Panc1 (cell line): Measurements from ENCODE around the gene ADAMTSL3. TPM values are rescaled to one million over a fixed set of nuclear protein-coding genes. Genes with fewer than 3 reads are reported as not detected.
A peak's percentile ranks its signal among the peaks of the same experiment; 100 is the strongest.

Experiments used
- ATAC-seq: fragments of 200-7000 bp; cut with Tn5 transposase; 2 replicates; pipeline ENCODE4 v1.9.1; 2020; ENCODE audit warnings: mild to moderate bottlenecking, moderate library complexity
- BruUV-seq: library from RNA; stranded (reverse); fragments of 400-500 nt; replicated peaks from 2 replicates; lab custom pipeline; 2021; lab: Mats Ljungman, UMichigan
- CTCF ChIA-PET: fragments of 300-600 bp; sonication (Branson Sonifier 250); formaldehyde crosslinking; loops from one replicate; lab custom pipeline; 2022; ENCODE audit warnings: antibody characterized with exemption; lab: Charles Lee
- POLR2A ChIA-PET: fragments of 300-600 bp; sonication (Branson Sonifier 250); formaldehyde crosslinking; loops from one replicate; lab custom pipeline; 2022; ENCODE audit warnings: antibody characterized with exemption; lab: Charles Lee
- DNase-seq: peaks from one replicate; pipeline ENCODE4 v3.0.0-alpha.2; 2010; ENCODE audit warnings: low read depth, low spot score
- H3K27ac ChIP-seq: 2 replicates; pipeline ENCODE4 v1.5.1; 2011; ENCODE audit warnings: mild to moderate bottlenecking, low read length, inconsistent platforms
- H3K27me3 ChIP-seq: fragments of 200-500 bp; sonication (Bioruptor generic); 2 replicates; pipeline ENCODE4 v1.6.0; 2014; ENCODE audit warnings: low read length, inconsistent platforms; ENCODE audit not compliant: control insufficient read depth, insufficient read depth
- H3K36me3 ChIP-seq: fragments of 200-500 bp; sonication (Bioruptor generic); 2 replicates; pipeline ENCODE4 v1.5.1; 2014; ENCODE audit warnings: inconsistent platforms, mild to moderate bottlenecking, low read length, moderate library complexity; ENCODE audit not compliant: control insufficient read depth, insufficient read depth
- H3K4me1 ChIP-seq: 2 replicates; pipeline ENCODE4 v1.5.1; 2011; ENCODE audit warnings: inconsistent platforms, mild to moderate bottlenecking, low read length, moderate library complexity; ENCODE audit not compliant: control insufficient read depth, insufficient read depth
- H3K4me3 ChIP-seq, 2 experiments: 2 replicates each; pipeline ENCODE4 v1.5.1; 2011 to 2012; ENCODE audit warnings: low read depth in 2 of 2, low read length in 2 of 2, mild to moderate bottlenecking in 2 of 2, inconsistent platforms in 1 of 2, moderate library complexity in 1 of 2
- H3K9me3 ChIP-seq: fragments of 200-500 bp; sonication (Bioruptor generic); 2 replicates; pipeline ENCODE4 v1.5.1; 2014; ENCODE audit warnings: low read depth, mild to moderate bottlenecking, inconsistent platforms, low read length, moderate library complexity; ENCODE audit not compliant: control insufficient read depth, insufficient read depth
- POLR2AphosphoS5 ChIP-seq: IDR thresholded peaks from 2 replicates; pipeline ENCODE4 v1.6.1; 2012; ENCODE audit warnings: mild to moderate bottlenecking, low read depth, low read length, moderate library complexity
- REST ChIP-seq, 2 experiments: IDR thresholded peaks; 2 replicates each; pipeline ENCODE4 v1.6.1; 2011 to 2012; ENCODE audit warnings: low read depth in 2 of 2, control low read depth in 1 of 2, low read length in 1 of 2, mild to moderate bottlenecking in 1 of 2, moderate library complexity in 1 of 2; ENCODE audit not compliant: insufficient read depth in 1 of 2
- SIN3A ChIP-seq: IDR thresholded peaks from 2 replicates; pipeline ENCODE4 v1.6.1; 2012; ENCODE audit warnings: low read depth, mild to moderate bottlenecking, low read length, moderate library complexity, borderline replicate concordance; ENCODE audit not compliant: insufficient read depth
- TCF7L2 ChIP-seq: IDR thresholded peaks from 2 replicates; pipeline ENCODE4 v1.6.1; 2011; ENCODE audit warnings: mild to moderate bottlenecking, low read depth, low read length, inconsistent platforms
- in situ Hi-C: cut with HindIII; loops from 2 replicates; pipeline ENCODE4 v1.10.0; 2016; ENCODE audit warnings: low sequenced_read_pairs, low pct_unique_long_range_greater_than_20kb
- intact Hi-C: fragments of 100-400 bp; cut with micrococcal nuclease; formaldehyde crosslinking; loops from one replicate; pipeline ENCODE4 v1.10.0; 2022; ENCODE audit not compliant: unreplicated experiment
- total RNA-seq: library from RNA; stranded (reverse); gene quantifications from one replicate; pipeline ENCODE4 v1.2.1, GENCODE V29; 2021; ENCODE audit not compliant: unreplicated experiment
- TF ChIP-seq, protein P1 (sequence below): fragments of 450-650 bp; IDR thresholded peaks from 2 replicates; pipeline ENCODE4 v1.5.1; 2017; ENCODE audit warnings: mild to moderate bottlenecking

The ADAMTSL3 gene
- total RNA-seq, 1 experiment from 2014 or later, result not detected

DNA sequence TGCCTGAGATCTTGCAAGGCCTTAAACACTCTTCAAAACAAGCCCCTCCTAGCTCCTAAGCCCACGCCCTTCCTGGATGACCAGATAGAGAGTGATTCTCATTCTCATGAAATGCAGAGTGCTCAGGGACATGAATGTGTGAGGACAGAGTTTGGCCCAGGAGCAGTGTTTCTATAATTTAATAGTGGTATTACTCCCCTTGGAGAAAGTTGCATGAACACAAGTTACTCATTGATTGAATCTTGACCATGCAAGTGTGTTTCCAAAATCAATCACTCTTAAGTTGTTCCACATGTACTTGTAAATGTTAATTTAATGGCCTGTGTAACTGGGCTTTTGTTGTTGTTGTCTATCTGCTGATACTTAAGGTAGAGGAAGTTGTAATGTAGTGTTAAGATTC, 181.6 kb downstream of the ADAMTSL3 start:
- DNase-seq, result no peak
- CTCF ChIA-PET, result no interaction called here
- BruUV-seq, result no TSS peak
- Histone ChIP-seq H3K27ac (no peak overlapping the region), H3K4me1 (no peaks in the 10 kb centered on the region), H3K4me3 (no peak overlapping the region), H3K36me3 (no peaks in the 10 kb centered on the region), H3K27me3 (no peaks in the 10 kb centered on the region), H3K9me3 (no peaks in the 10 kb centered on the region)
- POLR2A ChIA-PET, result interaction anchor here (0.6 kb wide), 1 partner anchor 468 kb away, joined by 3 read pairs; no protein-coding TSS in a partner anchor
- intact Hi-C loops (loop anchor here (5.0 kb wide), 1 partner anchor 268 kb away; no protein-coding TSS in a partner anchor), in situ Hi-C loops (no loop called here)
- no peak for ATAC-seq
- TF ChIP-seq SIN3A (no peak), POLR2AphosphoS5 (no peak), TCF7L2 (no peak), REST (IDR thresholded peaks at IDR 0.05; ENCODE audit: insufficient read depth in 1 of 2, low read depth in 2 of 2, low read length in 1 of 2) (no peak)
- TF ChIP-seq, protein P1, sequence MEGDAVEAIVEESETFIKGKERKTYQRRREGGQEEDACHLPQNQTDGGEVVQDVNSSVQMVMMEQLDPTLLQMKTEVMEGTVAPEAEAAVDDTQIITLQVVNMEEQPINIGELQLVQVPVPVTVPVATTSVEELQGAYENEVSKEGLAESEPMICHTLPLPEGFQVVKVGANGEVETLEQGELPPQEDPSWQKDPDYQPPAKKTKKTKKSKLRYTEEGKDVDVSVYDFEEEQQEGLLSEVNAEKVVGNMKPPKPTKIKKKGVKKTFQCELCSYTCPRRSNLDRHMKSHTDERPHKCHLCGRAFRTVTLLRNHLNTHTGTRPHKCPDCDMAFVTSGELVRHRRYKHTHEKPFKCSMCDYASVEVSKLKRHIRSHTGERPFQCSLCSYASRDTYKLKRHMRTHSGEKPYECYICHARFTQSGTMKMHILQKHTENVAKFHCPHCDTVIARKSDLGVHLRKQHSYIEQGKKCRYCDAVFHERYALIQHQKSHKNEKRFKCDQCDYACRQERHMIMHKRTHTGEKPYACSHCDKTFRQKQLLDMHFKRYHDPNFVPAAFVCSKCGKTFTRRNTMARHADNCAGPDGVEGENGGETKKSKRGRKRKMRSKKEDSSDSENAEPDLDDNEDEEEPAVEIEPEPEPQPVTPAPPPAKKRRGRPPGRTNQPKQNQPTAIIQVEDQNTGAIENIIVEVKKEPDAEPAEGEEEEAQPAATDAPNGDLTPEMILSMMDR, result no peak

- DNase-seq, result no peak
- H3K4me3 ChIP-seq, result no peak overlapping the region
- H3K4me1 ChIP-seq, result no peaks in the 10 kb centered on the region
- no peak for ATAC-seq
- no TSS peak for BruUV-seq
- in situ Hi-C loops (no loop called here), intact Hi-C loops (loop anchor here (5.0 kb wide), 1 partner anchor 271 kb away; no protein-coding TSS in a partner anchor)
- no peaks in the 10 kb centered on the region for H3K9me3 ChIP-seq
- H3K27me3 ChIP-seq, result no peaks in the 10 kb centered on the region
- H3K36me3 ChIP-seq, result no peaks in the 10 kb centered on the region; the same call in 1 of the 2 replicates
- ChIA-PET POLR2A (no interaction called here), CTCF (interaction anchor here (0.5 to 0.7 kb wide), 2 partner anchors 36 to 197 kb away, joined by 3 read pairs; no protein-coding TSS in a partner anchor)
- H3K27ac ChIP-seq, result no peak overlapping the region
- no peak for TF ChIP-seq SIN3A
- TF ChIP-seq, protein P1, result peak; percentile 63
Observed at GRCh38 chr15:83837945-83838571, 184.1 kb downstream of the ADAMTSL3 start.
